Fibroblast of peridontal ligament (primary cell): ENCODE data around the gene CFAP92.

ENCODE experiments used
- DNase-seq: peaks from one replicate; pipeline ENCODE4 v3.0.0-alpha.2; 2010; ENCODE audit errors: extremely low read depth

Gene CFAP92

DNA sequence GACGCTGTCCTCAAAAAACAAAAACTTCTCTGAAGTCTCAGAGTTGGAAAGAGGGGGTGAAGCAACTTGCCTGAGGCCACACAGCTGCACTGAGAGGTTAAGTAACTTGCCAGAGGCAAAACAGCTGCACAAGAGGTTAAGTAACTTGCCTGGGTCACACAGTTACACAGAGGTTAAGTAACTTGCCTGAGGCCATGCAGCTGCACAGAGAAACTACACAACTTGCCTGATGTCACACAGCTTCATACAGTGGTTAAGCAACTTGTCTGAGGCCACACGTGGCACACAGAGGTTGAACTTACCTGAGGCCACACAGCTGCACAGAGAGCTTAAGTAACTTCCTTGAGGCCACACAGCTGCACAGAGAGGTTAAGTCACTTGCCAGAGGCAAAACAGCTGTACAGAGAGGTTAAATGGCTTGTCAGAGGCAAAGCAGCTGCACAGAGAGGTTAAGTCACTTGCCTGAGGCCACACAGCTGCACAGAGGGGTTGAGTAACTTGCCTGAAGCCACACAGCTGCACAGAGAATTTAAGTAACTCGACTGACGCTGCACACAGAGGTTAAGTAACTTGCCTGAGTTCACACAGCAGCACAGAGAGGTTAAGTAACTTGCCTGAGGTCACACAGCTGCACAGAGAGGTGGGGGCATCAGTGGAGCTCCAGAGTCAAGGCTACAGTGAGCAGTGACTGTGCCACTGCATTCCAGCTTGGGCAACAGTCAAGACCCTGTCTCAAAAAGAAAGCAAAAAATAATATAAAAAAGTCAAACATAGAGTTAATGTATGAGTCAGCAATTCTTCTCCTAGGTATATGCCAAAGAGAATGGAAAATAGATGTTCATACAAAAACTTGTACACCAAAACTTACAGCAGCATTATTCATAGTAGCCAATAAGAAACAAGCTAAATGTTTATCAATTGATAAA, 126.4 kb downstream of the CFAP92 start:
- no peak for DNase-seq

DNA sequence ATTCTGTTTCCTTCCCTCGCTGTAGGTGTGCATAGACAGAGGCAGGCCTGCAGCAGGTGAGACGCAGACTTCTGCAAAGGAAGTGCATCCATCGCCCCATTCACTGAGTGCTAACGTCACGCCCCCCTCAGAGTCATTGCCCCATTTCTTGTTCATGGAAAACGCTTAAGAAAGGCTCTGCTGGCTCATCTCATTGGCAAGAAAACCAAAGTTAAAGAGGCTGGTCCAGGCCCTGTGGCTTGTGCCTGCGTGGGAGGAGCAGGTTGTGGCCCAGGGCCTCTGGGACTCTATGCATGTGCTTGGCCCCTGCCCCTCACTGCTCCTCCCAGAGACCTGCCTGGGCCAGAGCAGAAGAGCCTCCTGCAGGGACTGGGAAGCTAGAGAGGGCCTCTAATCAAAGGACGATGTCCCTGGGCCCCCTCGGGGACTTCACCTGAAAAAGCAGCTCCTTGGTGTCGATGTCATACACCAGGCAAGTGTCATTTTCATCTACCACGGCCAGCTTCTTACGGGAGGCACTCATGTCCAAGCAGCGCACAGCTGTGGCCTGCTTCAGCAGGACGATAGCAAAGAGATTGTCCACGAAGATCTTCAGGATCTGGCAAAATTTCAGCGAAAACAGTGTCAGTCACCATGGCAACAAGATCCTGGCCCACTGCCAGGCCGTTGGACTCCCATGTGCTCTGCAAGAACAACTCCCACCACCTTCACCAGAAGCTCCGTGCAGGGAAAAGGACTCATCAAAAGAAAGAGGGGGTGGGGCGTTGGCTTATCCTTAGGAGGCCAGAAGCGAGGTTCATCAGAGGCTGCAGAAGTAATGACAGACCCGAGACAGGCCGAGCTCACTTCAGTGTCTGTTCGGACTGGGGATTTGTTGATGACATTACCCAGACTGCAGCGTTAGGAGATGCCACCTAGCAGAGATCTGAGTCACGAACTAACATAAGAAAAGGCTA, 128.7 kb downstream of the CFAP92 start:
- peak; percentile 50 for DNase-seq

DNA sequence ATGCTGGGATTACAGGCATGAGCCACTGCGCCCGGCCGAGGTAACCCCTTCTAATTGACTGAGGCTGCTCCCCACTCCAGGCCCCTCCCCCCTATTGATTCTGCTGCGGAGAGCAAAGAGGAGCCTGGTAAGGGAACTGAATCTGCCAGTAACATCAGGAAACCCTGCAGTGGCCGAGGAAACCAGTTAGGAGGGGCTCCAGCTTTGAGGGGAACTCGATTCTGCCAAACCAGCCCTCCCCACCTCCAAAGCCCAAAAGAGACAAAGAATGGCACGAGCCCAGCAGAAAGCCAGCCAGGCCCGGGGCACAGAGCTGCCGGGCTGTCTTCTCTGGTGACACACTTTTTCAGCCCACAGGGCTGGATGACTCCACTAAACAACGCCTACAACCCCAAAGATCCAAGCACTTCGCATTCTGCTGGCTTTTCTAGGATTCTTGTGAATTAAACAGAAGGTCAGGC, 129.5 kb downstream of the CFAP92 start:
- DNase-seq, result no peak

DNA sequence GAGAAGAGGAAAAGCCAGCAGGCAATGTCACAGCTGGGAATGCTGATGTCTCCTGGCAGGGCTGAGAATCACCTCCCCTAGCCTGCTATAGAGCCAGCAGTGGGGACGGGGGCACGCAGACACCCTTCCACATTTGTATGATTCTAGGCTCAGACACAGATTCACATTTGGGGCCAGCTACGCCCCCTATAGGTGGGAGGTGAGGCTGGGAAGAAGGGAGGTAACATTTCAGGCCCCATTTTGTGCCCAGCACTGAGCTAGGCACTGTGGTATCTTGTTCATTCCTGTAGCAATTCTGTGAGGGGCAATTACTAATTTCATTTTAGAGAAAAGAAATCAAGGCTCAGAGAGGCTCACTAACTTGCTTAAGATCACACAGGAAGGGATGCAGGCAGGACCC, 130.3 kb downstream of the CFAP92 start:
- DNase-seq, result no peak

DNA sequence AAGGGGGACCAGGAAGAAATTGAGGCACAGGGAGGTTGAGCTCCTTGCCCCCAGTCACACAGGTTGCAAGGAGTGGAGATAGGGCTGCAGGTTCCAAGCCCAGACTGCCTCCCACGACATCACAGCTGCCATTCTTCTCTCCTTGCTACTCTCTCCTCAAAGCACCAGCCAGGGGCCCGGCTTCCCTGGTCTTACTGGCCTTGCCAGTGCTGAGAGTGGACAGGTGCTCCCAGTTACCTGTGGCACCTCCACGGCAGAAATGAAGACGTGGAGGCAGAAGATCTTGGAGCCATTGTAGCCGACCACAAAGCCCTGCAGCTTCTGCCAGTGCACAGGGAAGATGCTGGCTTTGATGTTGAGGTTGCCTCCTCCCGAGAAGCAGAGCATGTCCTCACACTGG, 132.4 kb downstream of the CFAP92 start:
- no peak for DNase-seq
